NOMO-1 treated with DMSO at 0.1 percent for 48 hours (cell line): ENCODE results near the gene CDKN2AIPNL.

ENCODE experiments used
- DNase-seq: peaks from one replicate; lab custom pipeline; 2025; ENCODE audit not compliant: unreplicated experiment; lab: John Stamatoyannopoulos, UW

The CDKN2AIPNL gene

GRCh38 chr5:134411546-134412266, at the start of gene CDKN2AIPNL:
TSS of gene CDKN2AIPNL (minus strand) at chr5:134411881. CDS start at chr5:134411854, 27 bp downstream.
- peak; percentile 80 for DNase-seq

GRCh38 chr5:134460551-134460950, 48.9 kb upstream of the CDKN2AIPNL start:
- DNase-seq = no peak

GRCh38 chr5:134459491-134459890, 47.8 kb upstream of the CDKN2AIPNL start:
- DNase-seq = no peak

- DNase-seq = no peak
Observed at GRCh38 chr5:134459010-134459403, 47.3 kb upstream of the CDKN2AIPNL start.

GRCh38 chr5:134458234-134459009, 46.7 kb upstream of the CDKN2AIPNL start:
- no peak for DNase-seq

- no peak for DNase-seq
Observed at GRCh38 chr5:134457801-134458200, 46.1 kb upstream of the CDKN2AIPNL start.

- no peak for DNase-seq
Observed at GRCh38 chr5:134456825-134457224, 45.1 kb upstream of the CDKN2AIPNL start.

GRCh38 chr5:134455466-134455865, 43.8 kb upstream of the CDKN2AIPNL start:
- no peak for DNase-seq

GRCh38 chr5:134453016-134453415, 41.3 kb upstream of the CDKN2AIPNL start:
- DNase-seq = no peak

GRCh38 chr5:134451936-134452505, 40.3 kb upstream of the CDKN2AIPNL start:
- no peak for DNase-seq

- no peak for DNase-seq
Observed at GRCh38 chr5:134451225-134451935, 39.7 kb upstream of the CDKN2AIPNL start.

GRCh38 chr5:134450374-134450773, 38.7 kb upstream of the CDKN2AIPNL start:
- peak; percentile 73 for DNase-seq

- no peak for DNase-seq
Observed at GRCh38 chr5:134449167-134449566, 37.5 kb upstream of the CDKN2AIPNL start.

GRCh38 chr5:134447815-134448520, 36.3 kb upstream of the CDKN2AIPNL start:
- DNase-seq = no peak

- no peak for DNase-seq
Observed at GRCh38 chr5:134446938-134447337, 35.3 kb upstream of the CDKN2AIPNL start.

- DNase-seq = no peak
Observed at GRCh38 chr5:134445856-134446818, 34.5 kb upstream of the CDKN2AIPNL start.

GRCh38 chr5:134444941-134445471, 33.3 kb upstream of the CDKN2AIPNL start:
- no peak for DNase-seq

GRCh38 chr5:134440201-134440755, 28.6 kb upstream of the CDKN2AIPNL start:
- DNase-seq = no peak

- DNase-seq = no peak
Observed at GRCh38 chr5:134439210-134439654, 27.6 kb upstream of the CDKN2AIPNL start.
